Activated CD8-positive, alpha-beta T cell treated with anti-CD3 and anti-CD28 coated beads for 36 hours (primary cell): ENCODE measurements around the gene AREG. TPM values are rescaled to one million over a fixed set of nuclear protein-coding genes. Genes with fewer than 3 reads are reported as not detected.
A peak's percentile ranks its signal among the peaks of the same experiment; 100 is the strongest.

Experiments used
- ATAC-seq: fragments of 200-7000 bp; cut with Tn5 transposase; one replicate; pipeline ENCODE4 v1.10.0; 2021; ENCODE audit warnings: mild to moderate bottlenecking, moderate library complexity
- CTCF ChIA-PET: fragments of 350-600 bp; sonication (Branson Sonifier 250); formaldehyde crosslinking; loops from one replicate; lab custom pipeline; 2021; ENCODE audit warnings: antibody characterized with exemption; lab: Charles Lee
- POLR2A ChIA-PET: fragments of 350-600 bp; sonication (Branson Sonifier 250); formaldehyde crosslinking; loops from one replicate; lab custom pipeline; 2021; ENCODE audit warnings: antibody characterized with exemption; lab: Charles Lee
- DNase-seq: peaks from one replicate; pipeline ENCODE4 v3.0.0-alpha.2; 2020
- H3K27ac Mint-ChIP-seq: one replicate; pipeline ENCODE4 v1.8.0; 2021; ENCODE audit warnings: mild to moderate bottlenecking, mixed read lengths
- H3K27me3 Mint-ChIP-seq: one replicate; pipeline ENCODE4 v1.8.0; 2021; ENCODE audit warnings: mixed read lengths
- H3K36me3 Mint-ChIP-seq: one replicate; pipeline ENCODE4 v1.8.0; 2021; ENCODE audit warnings: low read depth, mixed read lengths
- H3K4me1 Mint-ChIP-seq: one replicate; pipeline ENCODE4 v1.8.0; 2021; ENCODE audit warnings: low read depth, mixed read lengths
- H3K4me3 Mint-ChIP-seq: one replicate; pipeline ENCODE4 v1.8.0; 2021; ENCODE audit warnings: mild to moderate bottlenecking, moderate library complexity, mixed read lengths
- H3K9me3 Mint-ChIP-seq: one replicate; pipeline ENCODE4 v1.8.0; 2021; ENCODE audit warnings: mixed read lengths
- intact Hi-C: fragments of 100-400 bp; cut with micrococcal nuclease; formaldehyde crosslinking; loops from one replicate; pipeline ENCODE4 v1.10.0; 2022
- total RNA-seq, 2 experiments: library from RNA; stranded (reverse); gene quantifications; one replicate each; pipeline ENCODE4 v1.2.3, GENCODE V29; 2021
- TF ChIP-seq, protein P1 (sequence below): fragments of 200-600 bp; IDR thresholded peaks from one replicate; pipeline ENCODE4 v1.8.0; 2022; ENCODE audit warnings: antibody characterized with exemption, mild to moderate bottlenecking

AREG gene
- total RNA-seq, 2 experiments from 2014 or later, result 0.67 to 0.99 TPM

DNA sequence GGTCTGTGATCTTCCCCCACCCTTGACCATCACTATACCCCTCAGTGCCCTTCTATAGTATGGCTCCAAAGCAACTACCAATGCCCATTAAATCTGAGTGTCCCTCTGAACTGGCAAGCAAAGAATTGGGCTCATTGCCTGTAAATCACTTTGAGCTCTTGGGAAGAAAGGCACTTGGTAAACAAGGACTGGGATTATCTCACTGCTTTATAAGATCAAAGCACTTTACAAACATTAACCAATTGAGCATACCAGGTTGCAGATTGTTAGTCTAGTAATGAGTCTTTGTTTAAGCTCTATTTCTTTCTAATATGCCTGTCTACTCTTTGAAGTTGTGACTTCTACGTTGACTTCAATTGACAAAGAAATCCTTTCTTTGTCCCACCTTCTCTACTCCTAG, 34.1 kb downstream of the AREG start:
- H3K4me3 Mint-ChIP-seq, result no peak overlapping the region
- ChIA-PET POLR2A (no interaction called here), CTCF (no interaction called here)
- peaks cover 15% of the 10 kb centered on the region for H3K27me3 Mint-ChIP-seq
- H3K36me3 Mint-ChIP-seq, result no peaks in the 10 kb centered on the region
- DNase-seq, result no peak
- no peak overlapping the region for H3K27ac Mint-ChIP-seq
- no peaks in the 10 kb centered on the region for H3K9me3 Mint-ChIP-seq
- intact Hi-C loops, result no loop called here
- no peak for ATAC-seq
- H3K4me1 Mint-ChIP-seq, result peaks cover 4% of the 10 kb centered on the region
- TF ChIP-seq, protein P1, sequence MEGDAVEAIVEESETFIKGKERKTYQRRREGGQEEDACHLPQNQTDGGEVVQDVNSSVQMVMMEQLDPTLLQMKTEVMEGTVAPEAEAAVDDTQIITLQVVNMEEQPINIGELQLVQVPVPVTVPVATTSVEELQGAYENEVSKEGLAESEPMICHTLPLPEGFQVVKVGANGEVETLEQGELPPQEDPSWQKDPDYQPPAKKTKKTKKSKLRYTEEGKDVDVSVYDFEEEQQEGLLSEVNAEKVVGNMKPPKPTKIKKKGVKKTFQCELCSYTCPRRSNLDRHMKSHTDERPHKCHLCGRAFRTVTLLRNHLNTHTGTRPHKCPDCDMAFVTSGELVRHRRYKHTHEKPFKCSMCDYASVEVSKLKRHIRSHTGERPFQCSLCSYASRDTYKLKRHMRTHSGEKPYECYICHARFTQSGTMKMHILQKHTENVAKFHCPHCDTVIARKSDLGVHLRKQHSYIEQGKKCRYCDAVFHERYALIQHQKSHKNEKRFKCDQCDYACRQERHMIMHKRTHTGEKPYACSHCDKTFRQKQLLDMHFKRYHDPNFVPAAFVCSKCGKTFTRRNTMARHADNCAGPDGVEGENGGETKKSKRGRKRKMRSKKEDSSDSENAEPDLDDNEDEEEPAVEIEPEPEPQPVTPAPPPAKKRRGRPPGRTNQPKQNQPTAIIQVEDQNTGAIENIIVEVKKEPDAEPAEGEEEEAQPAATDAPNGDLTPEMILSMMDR, result no peak

GRCh38 chr4:74480267-74480666, 35.3 kb downstream of the AREG start:
- CTCF ChIA-PET, result no interaction called here

GRCh38 chr4:74481891-74482609, 37.1 kb downstream of the AREG start:
- Mint-ChIP-seq H3K4me3 (no peak overlapping the region), H3K27ac (no peak overlapping the region), H3K4me1 (peaks cover 4% of the 10 kb centered on the region), H3K36me3 (no peaks in the 10 kb centered on the region), H3K27me3 (peaks cover 9% of the 10 kb centered on the region), H3K9me3 (no peaks in the 10 kb centered on the region)
- TF ChIP-seq, protein P1, result no peak
- ChIA-PET POLR2A (no interaction called here), CTCF (interaction anchor here (1.0 kb wide), 1 partner anchor 9 kb away, joined by 4 read pairs; no protein-coding TSS in a partner anchor)
- ATAC-seq (no peak), DNase-seq (no peak)
- intact Hi-C loops, result no loop called here

More at GRCh38 chr4:74480267-74480666, 35.3 kb downstream of the AREG start:
- TF ChIP-seq, protein P1, result no peak
- Mint-ChIP-seq H3K4me3 (no peak overlapping the region), H3K4me1 (peaks cover 4% of the 10 kb centered on the region), H3K27ac (no peak overlapping the region), H3K36me3 (no peaks in the 10 kb centered on the region), H3K27me3 (peaks cover 13% of the 10 kb centered on the region), H3K9me3 (no peaks in the 10 kb centered on the region)
- ATAC-seq, result no peak
- DNase-seq, result no peak
- intact Hi-C loops, result no loop called here
- POLR2A ChIA-PET, result no interaction called here

- CTCF ChIA-PET, result no interaction called here
- no peaks in the 10 kb centered on the region for H3K9me3 Mint-ChIP-seq
- H3K36me3 Mint-ChIP-seq, result no peaks in the 10 kb centered on the region
- no peak overlapping the region for H3K4me3 Mint-ChIP-seq
- ATAC-seq (no peak), DNase-seq (peak; percentile 7)
- TF ChIP-seq, protein P1, result no peak
- peaks cover 4% of the 10 kb centered on the region for H3K4me1 Mint-ChIP-seq
- POLR2A ChIA-PET, result no interaction called here
- intact Hi-C loops, result no loop called here
- no peak overlapping the region for H3K27ac Mint-ChIP-seq
- peaks cover 9% of the 10 kb centered on the region for H3K27me3 Mint-ChIP-seq
These were observed 38.4 kb downstream of the AREG start for GRCh38 chr4:74483226-74483911.

- no peak for ATAC-seq
- Mint-ChIP-seq H3K9me3 (no peaks in the 10 kb centered on the region), H3K27ac (no peak overlapping the region), H3K27me3 (peaks cover 6% of the 10 kb centered on the region), H3K36me3 (no peaks in the 10 kb centered on the region), H3K4me1 (peaks cover 4% of the 10 kb centered on the region), H3K4me3 (no peak overlapping the region)
- CTCF ChIA-PET, result no interaction called here
- no peak for DNase-seq
- POLR2A ChIA-PET, result no interaction called here
- TF ChIP-seq, protein P1, result no peak
- intact Hi-C loops, result no loop called here
These were observed 42.0 kb downstream of the AREG start for GRCh38 chr4:74486905-74487304.
